Osteocyte (in vitro differentiated cells): Measurements from ENCODE around the gene LIMS1. TPM values are rescaled to one million over a fixed set of nuclear protein-coding genes. Genes with fewer than 3 reads are reported as not detected.
A peak's percentile ranks its signal among the peaks of the same experiment; 100 is the strongest.

Experiments
- DNase-seq: peaks from one replicate; pipeline ENCODE4 v3.0.0; 2021; ENCODE audit warnings: mixed read lengths; ENCODE audit not compliant: unreplicated experiment; ENCODE audit errors: extremely low spot score
- H3K27ac Mint-ChIP-seq: one replicate; pipeline ENCODE4 v1.8.0; 2021; ENCODE audit warnings: mild to moderate bottlenecking, mixed read lengths; ENCODE audit not compliant: unreplicated experiment
- H3K27me3 Mint-ChIP-seq: one replicate; pipeline ENCODE4 v1.8.0; 2021; ENCODE audit warnings: mixed read lengths; ENCODE audit not compliant: unreplicated experiment
- H3K36me3 Mint-ChIP-seq: one replicate; pipeline ENCODE4 v1.8.0; 2021; ENCODE audit warnings: mixed read lengths; ENCODE audit not compliant: unreplicated experiment
- H3K4me1 Mint-ChIP-seq: one replicate; pipeline ENCODE4 v1.8.0; 2021; ENCODE audit warnings: mixed read lengths; ENCODE audit not compliant: unreplicated experiment
- H3K4me3 Mint-ChIP-seq: one replicate; pipeline ENCODE4 v1.8.0; 2021; ENCODE audit warnings: mild to moderate bottlenecking, moderate library complexity, mixed read lengths; ENCODE audit not compliant: unreplicated experiment
- H3K9me3 Mint-ChIP-seq: one replicate; pipeline ENCODE4 v1.8.0; 2021; ENCODE audit warnings: mixed read lengths; ENCODE audit not compliant: unreplicated experiment
- CTCF ChIP-seq: fragments of 200-600 bp; sonication (generic); IDR thresholded peaks from 2 replicates; pipeline ENCODE4 v1.5.0; 2021; ENCODE audit warnings: antibody characterized with exemption, mild to moderate bottlenecking, moderate library complexity
- total RNA-seq: library from RNA; stranded (reverse); gene quantifications from 2 replicates; pipeline ENCODE4 v1.2.1, GENCODE V29; 2021

Gene LIMS1
- total RNA-seq, 1 donor from 2014 or later, result 74.4 TPM

DNA sequence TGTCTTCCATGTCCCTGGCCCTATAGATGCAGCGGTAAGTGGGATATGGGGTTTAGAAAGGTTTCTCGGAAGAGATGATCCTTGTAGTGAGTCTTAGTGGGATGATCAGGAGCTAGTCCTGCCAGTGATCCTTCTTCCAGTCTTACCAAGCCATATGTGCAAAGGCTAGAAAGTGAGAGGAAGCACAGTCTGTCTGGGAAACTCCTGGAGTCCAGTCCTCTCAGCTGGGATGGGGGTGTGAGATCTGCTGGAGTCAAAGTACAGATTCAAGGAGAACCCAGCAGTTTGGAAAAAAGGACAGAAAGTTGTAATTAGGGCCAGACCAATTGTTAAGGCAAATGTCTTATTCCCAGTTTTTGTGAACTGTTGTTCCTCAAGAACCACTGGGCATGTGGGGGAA is 83.3 kb downstream of the LIMS1 start:
- Mint-ChIP-seq H3K9me3 (no peaks in the 10 kb centered on the region), H3K27ac (no peak overlapping the region), H3K36me3 (no peaks in the 10 kb centered on the region), H3K4me1 (peaks cover 75% of the 10 kb centered on the region), H3K4me3 (no peak overlapping the region), H3K27me3 (no peaks in the 10 kb centered on the region)
- no peak for DNase-seq
- no peak for TF ChIP-seq CTCF

DNA sequence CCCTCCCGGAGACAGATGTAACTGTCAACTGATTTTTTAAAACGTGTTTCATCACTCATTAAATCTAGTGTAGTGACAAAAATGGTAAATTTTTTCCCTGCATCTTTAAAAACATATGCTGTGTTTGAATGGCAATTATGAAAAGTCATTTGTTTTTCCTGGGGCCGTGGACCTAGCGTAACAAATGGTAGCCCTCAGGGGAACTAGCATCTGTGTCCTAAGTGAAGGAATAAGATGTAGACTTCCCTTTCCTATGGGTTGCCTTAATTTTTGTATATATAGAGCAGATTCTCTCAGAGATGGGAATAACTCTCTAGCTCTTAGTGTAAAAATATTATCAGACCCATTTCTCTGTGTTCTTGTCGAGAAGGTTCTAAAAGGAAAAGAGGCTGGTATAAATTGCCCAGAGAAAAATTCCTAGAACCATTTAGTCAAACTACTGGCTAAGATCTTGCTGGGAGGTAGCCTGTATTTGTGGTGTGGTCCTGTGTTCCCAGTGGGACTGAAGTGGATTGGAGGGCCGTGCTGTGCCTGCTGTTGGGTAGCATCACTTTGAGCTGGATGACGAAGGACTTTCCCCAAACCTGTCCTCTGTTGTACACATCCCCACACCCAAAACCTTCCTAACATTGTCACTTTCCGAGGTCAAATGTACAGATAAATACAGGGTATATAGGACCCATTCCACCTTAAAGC is 85.8 kb downstream of the LIMS1 start:
- H3K27ac Mint-ChIP-seq, result peak overlapping the region; percentile 56
- peaks cover 56% of the 10 kb centered on the region for H3K4me1 Mint-ChIP-seq
- no peaks in the 10 kb centered on the region for H3K36me3 Mint-ChIP-seq
- no peaks in the 10 kb centered on the region for H3K9me3 Mint-ChIP-seq
- TF ChIP-seq CTCF, result no peak
- no peaks in the 10 kb centered on the region for H3K27me3 Mint-ChIP-seq
- H3K4me3 Mint-ChIP-seq, result no peak overlapping the region
- DNase-seq, result no peak

DNA sequence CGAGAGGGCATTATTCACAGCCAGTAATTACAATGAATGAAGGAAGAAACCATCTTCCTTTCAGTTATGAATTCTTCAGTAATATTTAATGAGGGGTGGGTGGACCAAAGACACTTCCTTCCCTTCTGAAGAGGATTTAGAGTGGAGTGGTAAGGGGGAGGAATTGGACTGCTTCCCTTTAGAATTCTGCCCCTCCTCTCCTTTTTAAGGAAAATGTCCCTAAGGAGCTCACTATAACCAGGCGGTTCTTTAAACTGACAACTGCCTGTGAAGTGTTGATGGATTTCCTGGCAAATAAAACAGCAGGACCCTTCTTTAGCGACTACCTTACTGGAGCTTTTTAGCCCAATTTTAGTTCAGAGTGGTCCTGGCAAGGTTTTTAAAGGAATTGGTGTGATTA is 86.4 kb downstream of the LIMS1 start:
- Mint-ChIP-seq H3K27me3 (no peaks in the 10 kb centered on the region), H3K27ac (peak overlapping the region; percentile 56), H3K4me3 (no peak overlapping the region), H3K4me1 (peaks cover 50% of the 10 kb centered on the region), H3K36me3 (no peaks in the 10 kb centered on the region), H3K9me3 (no peaks in the 10 kb centered on the region)
- DNase-seq, result no peak
- TF ChIP-seq CTCF, result no peak

- no peak for TF ChIP-seq CTCF
- DNase-seq, result no peak
- Mint-ChIP-seq H3K36me3 (no peaks in the 10 kb centered on the region), H3K27me3 (no peaks in the 10 kb centered on the region), H3K4me1 (peaks cover 49% of the 10 kb centered on the region), H3K27ac (peak overlapping the region; percentile 56), H3K9me3 (no peaks in the 10 kb centered on the region), H3K4me3 (no peak overlapping the region)
Observed at GRCh38 chr2:108621087-108621559, 86.9 kb downstream of the LIMS1 start.

DNA sequence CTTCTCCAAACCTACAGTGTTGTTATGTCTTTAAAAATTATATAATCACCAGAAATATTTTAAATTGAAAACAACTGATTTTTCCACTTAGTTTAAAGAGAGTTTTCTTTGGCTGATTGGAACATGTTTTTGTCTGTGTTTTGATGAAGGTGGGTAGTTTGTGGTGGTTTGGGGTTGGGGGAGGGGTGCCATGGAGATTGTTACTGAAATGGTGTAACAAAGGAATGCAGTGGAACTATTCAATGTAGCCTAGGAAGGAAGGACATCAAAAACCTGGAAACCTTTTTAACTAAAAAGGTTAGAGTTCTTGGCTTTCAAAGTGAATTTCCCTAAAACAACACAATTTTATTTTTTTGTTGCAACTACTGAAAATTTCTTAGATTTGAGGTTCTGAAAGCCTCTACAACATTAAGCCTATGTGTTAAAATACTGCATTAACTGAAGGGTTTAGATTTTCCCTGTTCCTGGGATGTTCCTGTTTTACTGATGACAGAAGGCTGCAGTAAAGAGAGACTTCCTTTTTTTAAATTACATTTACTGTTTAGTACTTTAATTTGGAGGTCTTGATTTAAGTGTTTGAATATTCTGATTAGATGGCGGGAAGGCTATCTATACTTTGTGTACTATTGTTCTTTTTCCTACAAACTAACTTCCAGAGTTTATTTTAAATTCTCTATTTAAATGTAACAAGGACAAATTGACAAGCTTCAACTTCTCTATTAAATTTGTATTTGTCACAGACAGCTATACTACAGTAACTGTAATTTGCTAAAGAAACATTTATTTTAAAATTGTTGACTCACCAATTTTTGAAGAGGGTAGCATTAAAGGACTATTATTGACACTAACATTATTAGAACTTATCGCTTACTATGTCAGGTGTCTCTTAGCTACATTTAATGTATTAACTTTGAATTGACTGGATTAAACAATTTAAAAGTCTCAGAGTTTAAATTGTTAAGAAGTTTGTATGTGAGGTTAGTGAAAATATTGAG is 87.7 kb downstream of the LIMS1 start:
- Mint-ChIP-seq H3K27me3 (no peaks in the 10 kb centered on the region), H3K27ac (no peak overlapping the region), H3K36me3 (no peaks in the 10 kb centered on the region), H3K4me3 (no peak overlapping the region), H3K4me1 (peaks cover 45% of the 10 kb centered on the region), H3K9me3 (no peaks in the 10 kb centered on the region)
- no peak for DNase-seq
- TF ChIP-seq CTCF, result no peak
